Keratinocyte (primary cell): ENCODE data around the gene TANGO2. TPM values are rescaled to one million over a fixed set of nuclear protein-coding genes. Genes with fewer than 3 reads are reported as not detected.

Experiments
- DNase-seq: peaks from one replicate; pipeline ENCODE4 v3.0.0-alpha.2; 2011; ENCODE audit warnings: low read depth, missing footprints, low spot score
- FAIRE-seq: peaks from 2 replicates; lab custom pipeline; 2011; peaks lifted over from hg19 to GRCh38; lab: Jason Lieb, UNC
- H2AFZ ChIP-seq: 2 replicates; pipeline ENCODE4 v1.6.0; 2012; ENCODE audit warnings: low read length, control low read depth, inconsistent platforms; ENCODE audit not compliant: control insufficient read depth
- H3K27ac ChIP-seq: 2 replicates; pipeline ENCODE4 v1.5.1; 2011; ENCODE audit warnings: low read length; ENCODE audit not compliant: control insufficient read depth, insufficient read depth
- H3K27me3 ChIP-seq: 3 replicates; pipeline ENCODE4 v1.6.0; 2011; ENCODE audit warnings: low read length; ENCODE audit not compliant: control insufficient read depth, insufficient read depth; ENCODE audit errors: extremely low read depth
- H3K36me3 ChIP-seq, 2 experiments: 2 replicates in 1 of 2; 3 replicates in 1 of 2; pipeline ENCODE4 v1.5.1; 2011; ENCODE audit warnings: low read length in 2 of 2, mild to moderate bottlenecking in 1 of 2; ENCODE audit not compliant: control insufficient read depth in 2 of 2, insufficient read depth in 2 of 2; ENCODE audit errors: extremely low read depth in 1 of 2
- H3K4me1 ChIP-seq: 3 replicates; pipeline ENCODE4 v1.5.1; 2011; ENCODE audit warnings: low read length; ENCODE audit not compliant: control insufficient read depth, insufficient read depth; ENCODE audit errors: extremely low read depth
- H3K4me2 ChIP-seq: 3 replicates; pipeline ENCODE4 v1.6.0; 2011; ENCODE audit warnings: low read depth, low read length; ENCODE audit not compliant: control insufficient read depth, insufficient read depth; ENCODE audit errors: extremely low read depth
- H3K4me3 ChIP-seq, 3 experiments: fragments of 200-600 bp in 1 of 3; sonication (generic) in 1 of 3; 2 replicates in 2 of 3; 3 replicates in 1 of 3; pipeline ENCODE4 v1.5.1; 2011 to 2016; ENCODE audit warnings: low read length in 3 of 3, mild to moderate bottlenecking in 3 of 3, control low read depth in 2 of 3, inconsistent platforms in 1 of 3, low read depth in 1 of 3, mixed read lengths in 1 of 3, mixed run types in 1 of 3, moderate library complexity in 1 of 3; ENCODE audit not compliant: control insufficient read depth in 2 of 3, insufficient read depth in 2 of 3; ENCODE audit errors: extremely low read depth in 1 of 3
- H3K79me2 ChIP-seq: 2 replicates; pipeline ENCODE4 v1.6.0; 2012; ENCODE audit warnings: low read length; ENCODE audit not compliant: control insufficient read depth, insufficient read depth
- H3K9ac ChIP-seq: 3 replicates; pipeline ENCODE4 v1.6.0; 2011; ENCODE audit warnings: low read length; ENCODE audit not compliant: control insufficient read depth, insufficient read depth; ENCODE audit errors: extremely low read depth
- H3K9me1 ChIP-seq: 3 replicates; pipeline ENCODE4 v1.6.0; 2011; ENCODE audit warnings: low read length; ENCODE audit not compliant: control insufficient read depth, insufficient read depth; ENCODE audit errors: extremely low read depth
- H3K9me3 ChIP-seq: 2 replicates; pipeline ENCODE4 v1.5.1; 2012; ENCODE audit warnings: low read depth, low read length; ENCODE audit not compliant: control insufficient read depth
- H4K20me1 ChIP-seq: 3 replicates; pipeline ENCODE4 v1.6.0; 2011; ENCODE audit warnings: low read length; ENCODE audit not compliant: control insufficient read depth, insufficient read depth; ENCODE audit errors: extremely low read depth
- EZH2 ChIP-seq: IDR thresholded peaks from one replicate; pipeline ENCODE4 v1.6.1; 2012; ENCODE audit warnings: inconsistent platforms, mild to moderate bottlenecking, low read length, moderate library complexity
- dilution Hi-C: fragments of 300-500 bp; cut with MboI; formaldehyde crosslinking; loops from one replicate; pipeline ENCODE4 v1.7.0; 2020; ENCODE audit warnings: low sequenced_read_pairs; ENCODE audit not compliant: extremely low pct_ligation_motif_present
- polyA plus RNA-seq, 5 experiments: library from polyadenylated mRNA; depleted of rRNA in 3 of 5; stranded (reverse) in 3 of 5; stranded (forward) in 1 of 5; unstranded in 1 of 5; fragments of >200 nt; gene quantifications; 1 replicate in 1 of 5; 2 replicates in 3 of 5; 3 replicates in 1 of 5; pipeline versions ENCODE4 v1.2.1 to v1.2.3, GENCODE V29; 2011 to 2012; ENCODE audit warnings: missing spikeins in 2 of 5, low read depth in 1 of 5, low replicate concordance in 1 of 5
- TF ChIP-seq, protein P1 (sequence below), 3 experiments: IDR thresholded peaks in 1 of 3; conservative IDR thresholded peaks in 1 of 3; optimal IDR thresholded peaks in 1 of 3; 2 replicates in 2 of 3; 3 replicates in 1 of 3; pipeline versions ENCODE3 to v1.5.1; 2011; ENCODE audit warnings: low read length in 3 of 3, mild to moderate bottlenecking in 3 of 3, moderate library complexity in 2 of 3, control low read depth in 1 of 3, inconsistent platforms in 1 of 3; ENCODE audit not compliant: insufficient read depth in 2 of 3; ENCODE audit errors: extremely low read depth in 1 of 3

TANGO2 gene
- polyA plus RNA-seq, 1 donor (not counting 4 experiments of a cell fraction or from before 2014, with no cell fraction given), result 20.1 TPM

DNA sequence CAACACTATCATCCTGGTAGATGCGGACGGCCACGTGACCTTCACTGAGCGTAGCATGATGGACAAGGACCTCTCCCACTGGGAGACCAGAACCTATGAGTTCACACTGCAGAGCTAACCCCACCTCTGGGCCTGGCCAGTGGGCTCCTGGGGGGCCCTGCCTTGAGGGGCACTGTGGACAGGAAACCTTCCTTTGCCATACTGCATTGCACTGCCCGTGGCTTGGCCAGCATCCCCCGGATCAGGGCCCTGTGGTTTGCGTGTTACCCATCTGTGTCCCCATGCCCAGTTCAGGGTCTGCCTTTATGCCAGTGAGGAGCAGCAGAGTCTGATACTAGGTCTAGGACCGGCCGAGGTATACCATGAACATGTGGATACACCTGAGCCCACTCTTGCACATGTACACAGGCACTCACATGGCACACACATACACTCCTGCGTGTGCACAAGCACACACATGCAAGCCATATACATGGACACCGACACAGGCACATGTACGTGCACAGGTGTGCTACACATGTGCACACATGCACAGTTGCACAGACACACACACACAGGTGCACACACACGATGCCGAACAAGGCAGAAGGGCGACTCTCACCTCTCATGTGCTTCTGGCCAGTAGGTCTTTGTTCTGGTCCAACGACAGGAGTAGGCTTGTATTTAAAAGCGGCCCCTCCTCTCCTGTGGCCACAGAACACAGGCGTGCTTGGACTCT is 43.8 kb downstream of the TANGO2 start:
- no peak for TF ChIP-seq EZH2
- TF ChIP-seq, protein P1, sequence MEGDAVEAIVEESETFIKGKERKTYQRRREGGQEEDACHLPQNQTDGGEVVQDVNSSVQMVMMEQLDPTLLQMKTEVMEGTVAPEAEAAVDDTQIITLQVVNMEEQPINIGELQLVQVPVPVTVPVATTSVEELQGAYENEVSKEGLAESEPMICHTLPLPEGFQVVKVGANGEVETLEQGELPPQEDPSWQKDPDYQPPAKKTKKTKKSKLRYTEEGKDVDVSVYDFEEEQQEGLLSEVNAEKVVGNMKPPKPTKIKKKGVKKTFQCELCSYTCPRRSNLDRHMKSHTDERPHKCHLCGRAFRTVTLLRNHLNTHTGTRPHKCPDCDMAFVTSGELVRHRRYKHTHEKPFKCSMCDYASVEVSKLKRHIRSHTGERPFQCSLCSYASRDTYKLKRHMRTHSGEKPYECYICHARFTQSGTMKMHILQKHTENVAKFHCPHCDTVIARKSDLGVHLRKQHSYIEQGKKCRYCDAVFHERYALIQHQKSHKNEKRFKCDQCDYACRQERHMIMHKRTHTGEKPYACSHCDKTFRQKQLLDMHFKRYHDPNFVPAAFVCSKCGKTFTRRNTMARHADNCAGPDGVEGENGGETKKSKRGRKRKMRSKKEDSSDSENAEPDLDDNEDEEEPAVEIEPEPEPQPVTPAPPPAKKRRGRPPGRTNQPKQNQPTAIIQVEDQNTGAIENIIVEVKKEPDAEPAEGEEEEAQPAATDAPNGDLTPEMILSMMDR (optimal IDR thresholded peaks at IDR 0.05 in 1 of 3, IDR thresholded peaks at IDR 0.05 in 1 of 3, conservative IDR thresholded peaks at IDR 0.05 in 1 of 3; ENCODE audit: extremely low read depth in 1 of 3, insufficient read depth in 2 of 3, low read length in 3 of 3), result no peak
- Histone ChIP-seq H3K27ac (no peak overlapping the region), H3K9ac (no peak overlapping the region), H3K27me3 (no peaks in the 10 kb centered on the region), H3K4me3 (no peak overlapping the region), H3K9me1 (peaks cover 5% of the 10 kb centered on the region), H4K20me1 (no peaks in the 10 kb centered on the region), H3K36me3 (peaks cover 0 to 2% of the 10 kb centered on the region in 2 experiments), H3K9me3 (no peaks in the 10 kb centered on the region), H3K4me1 (peaks cover 32% of the 10 kb centered on the region), H3K79me2 (no peaks in the 10 kb centered on the region), H3K4me2 (no peak overlapping the region), H2AFZ (no peak overlapping the region)
- dilution Hi-C loops, result no loop called here
- DNase-seq (no peak), FAIRE-seq (no peak)

DNA sequence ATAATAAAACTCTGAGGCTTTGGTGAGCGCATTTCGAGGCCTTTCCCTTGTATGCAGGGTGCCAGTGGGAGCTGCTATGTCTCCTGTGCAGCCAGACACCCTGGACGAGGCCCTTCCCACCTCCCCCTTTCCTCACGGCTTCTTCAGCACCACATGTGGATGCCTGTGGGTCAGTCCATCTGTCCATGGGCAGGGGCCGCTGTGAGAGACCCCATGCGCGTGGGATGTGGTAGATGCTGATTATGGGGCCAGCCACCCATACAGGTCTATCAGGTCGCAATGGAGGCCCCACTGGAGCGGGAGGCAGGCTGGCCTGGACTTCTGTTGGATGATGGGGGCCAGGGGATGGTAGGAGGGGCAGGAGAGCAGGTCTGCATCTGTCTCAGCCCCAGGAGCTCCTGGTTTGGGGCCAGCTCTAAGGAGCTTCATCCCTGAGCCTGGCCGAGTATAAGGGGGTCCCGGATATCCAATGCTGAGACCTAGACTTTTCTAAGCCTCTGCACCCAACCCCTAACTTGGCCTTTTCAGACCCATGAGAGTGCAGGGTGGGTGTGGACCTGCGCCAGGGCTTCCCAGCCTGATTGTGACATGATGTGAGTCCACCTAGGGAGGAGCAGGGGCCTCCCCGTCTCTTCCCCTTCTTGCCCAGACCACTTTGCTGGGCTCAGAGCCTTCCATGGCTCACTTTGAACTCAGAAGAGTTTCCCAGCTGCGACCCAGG is 45.1 kb downstream of the TANGO2 start:
- no peak overlapping the region for H3K9ac ChIP-seq
- H3K4me2 ChIP-seq, result no peak overlapping the region
- no peaks in the 10 kb centered on the region for H4K20me1 ChIP-seq
- H3K36me3 ChIP-seq, result peaks cover 0 to 2% of the 10 kb centered on the region in 2 experiments
- no peak overlapping the region for H3K27ac ChIP-seq
- peaks cover 32% of the 10 kb centered on the region for H3K4me1 ChIP-seq
- H3K79me2 ChIP-seq, result no peaks in the 10 kb centered on the region
- dilution Hi-C loops, result no loop called here
- DNase-seq, result no peak
- no peaks in the 10 kb centered on the region for H3K9me3 ChIP-seq
- H3K9me1 ChIP-seq, result peaks cover 5% of the 10 kb centered on the region
- H3K4me3 ChIP-seq, result no peak overlapping the region
- H3K27me3 ChIP-seq, result no peaks in the 10 kb centered on the region
- no peak for FAIRE-seq
- H2AFZ ChIP-seq, result no peak overlapping the region
- TF ChIP-seq, protein P1 (optimal IDR thresholded peaks at IDR 0.05 in 1 of 3, IDR thresholded peaks at IDR 0.05 in 1 of 3, conservative IDR thresholded peaks at IDR 0.05 in 1 of 3; ENCODE audit: extremely low read depth in 1 of 3, insufficient read depth in 2 of 3, low read length in 3 of 3), result no peak
- no peak for TF ChIP-seq EZH2
